Neural cell (in vitro differentiated cells): ENCODE measurements around the gene REPS2.

Source experiments
- EP300 ChIP-seq: fragments of 450-650 bp; conservative IDR thresholded peaks from 2 replicates; pipeline ENCODE4 v1.6.1; 2014; ENCODE audit warnings: antibody characterized with exemption, mild to moderate bottlenecking, moderate library complexity; ENCODE audit not compliant: poor library complexity, severe bottlenecking
- EZH2 ChIP-seq: fragments of 200-600, 300-800 bp; shearing (Covaris generic), sonication (generic); IDR thresholded peaks from 2 replicates; pipeline ENCODE4 v1.6.1; 2014; ENCODE audit warnings: antibody characterized with exemption, low read length, borderline replicate concordance, mild to moderate bottlenecking; ENCODE audit not compliant: insufficient read depth, poor library complexity, severe bottlenecking
- POLR2AphosphoS5 ChIP-seq: IDR thresholded peaks from 2 replicates; pipeline ENCODE4 v1.6.1; 2012
- RAD21 ChIP-seq: fragments of 450-650 bp; conservative IDR thresholded peaks from 2 replicates; pipeline ENCODE4 v1.6.1; 2014; ENCODE audit warnings: antibody characterized with exemption, mild to moderate bottlenecking, moderate library complexity
- SMC3 ChIP-seq: fragments of 450-650 bp; conservative IDR thresholded peaks from 2 replicates; pipeline ENCODE4 v1.6.1; 2014; ENCODE audit warnings: antibody characterized with exemption, mild to moderate bottlenecking, moderate library complexity; ENCODE audit not compliant: poor library complexity
- TAF1 ChIP-seq: IDR thresholded peaks from 2 replicates; pipeline ENCODE4 v1.6.1; 2012; ENCODE audit warnings: low read depth
- TF ChIP-seq, protein P1 (sequence below): fragments of 450-650 bp; IDR thresholded peaks from 2 replicates; pipeline ENCODE4 v1.5.1; 2014; ENCODE audit warnings: antibody characterized with exemption, mild to moderate bottlenecking, moderate library complexity; ENCODE audit not compliant: poor library complexity, severe bottlenecking
- TF ChIP-seq, protein P2 (sequence below): IDR thresholded peaks from 2 replicates; pipeline ENCODE4 v1.6.1; 2012; ENCODE audit warnings: borderline replicate concordance

DNA sequence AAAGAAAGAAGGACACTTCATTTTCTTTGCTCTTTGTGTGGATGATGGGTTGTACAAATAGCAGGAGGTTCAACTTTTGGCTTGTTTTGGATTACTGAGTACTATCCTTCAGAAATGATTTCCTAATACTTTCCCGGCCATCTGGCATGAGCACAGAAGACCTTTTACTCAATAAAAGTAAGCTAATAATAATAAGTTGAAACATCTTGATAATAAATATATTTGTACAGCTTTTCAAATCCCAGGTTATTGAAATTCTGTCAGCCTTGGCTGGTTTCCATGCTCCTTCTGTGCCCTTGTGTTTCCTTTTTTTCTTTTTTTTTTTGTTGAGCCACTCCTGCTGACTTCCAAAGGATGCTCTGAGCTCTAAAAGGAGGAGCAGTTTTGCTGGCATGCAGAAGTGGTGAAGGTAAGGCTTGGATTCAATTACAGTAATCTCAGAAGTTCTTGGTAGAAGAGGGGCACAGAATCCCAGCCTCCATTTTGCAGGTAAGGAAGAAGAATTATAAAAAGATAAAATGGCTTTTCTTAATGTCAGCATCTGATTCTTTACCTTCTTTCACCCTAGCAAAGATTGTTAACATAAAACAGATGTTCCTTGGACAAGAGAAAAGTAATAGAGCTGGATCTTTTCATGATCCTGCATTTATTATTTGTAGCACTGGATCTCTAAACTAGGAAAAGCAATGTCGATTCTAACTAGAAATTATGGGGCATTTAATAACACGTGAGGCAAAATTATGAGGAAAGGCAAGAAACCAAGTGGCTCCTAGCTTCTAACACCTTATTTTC lies 31.9 kb downstream of the REPS2 start:
- TF ChIP-seq, protein P1, sequence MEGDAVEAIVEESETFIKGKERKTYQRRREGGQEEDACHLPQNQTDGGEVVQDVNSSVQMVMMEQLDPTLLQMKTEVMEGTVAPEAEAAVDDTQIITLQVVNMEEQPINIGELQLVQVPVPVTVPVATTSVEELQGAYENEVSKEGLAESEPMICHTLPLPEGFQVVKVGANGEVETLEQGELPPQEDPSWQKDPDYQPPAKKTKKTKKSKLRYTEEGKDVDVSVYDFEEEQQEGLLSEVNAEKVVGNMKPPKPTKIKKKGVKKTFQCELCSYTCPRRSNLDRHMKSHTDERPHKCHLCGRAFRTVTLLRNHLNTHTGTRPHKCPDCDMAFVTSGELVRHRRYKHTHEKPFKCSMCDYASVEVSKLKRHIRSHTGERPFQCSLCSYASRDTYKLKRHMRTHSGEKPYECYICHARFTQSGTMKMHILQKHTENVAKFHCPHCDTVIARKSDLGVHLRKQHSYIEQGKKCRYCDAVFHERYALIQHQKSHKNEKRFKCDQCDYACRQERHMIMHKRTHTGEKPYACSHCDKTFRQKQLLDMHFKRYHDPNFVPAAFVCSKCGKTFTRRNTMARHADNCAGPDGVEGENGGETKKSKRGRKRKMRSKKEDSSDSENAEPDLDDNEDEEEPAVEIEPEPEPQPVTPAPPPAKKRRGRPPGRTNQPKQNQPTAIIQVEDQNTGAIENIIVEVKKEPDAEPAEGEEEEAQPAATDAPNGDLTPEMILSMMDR = no peak
- TF ChIP-seq EZH2 = no peak
- TF ChIP-seq RAD21 = no peak
- no peak for TF ChIP-seq TAF1
- no peak for TF ChIP-seq POLR2AphosphoS5
- no peak for TF ChIP-seq EP300
- TF ChIP-seq SMC3 = no peak
- TF ChIP-seq, protein P2, sequence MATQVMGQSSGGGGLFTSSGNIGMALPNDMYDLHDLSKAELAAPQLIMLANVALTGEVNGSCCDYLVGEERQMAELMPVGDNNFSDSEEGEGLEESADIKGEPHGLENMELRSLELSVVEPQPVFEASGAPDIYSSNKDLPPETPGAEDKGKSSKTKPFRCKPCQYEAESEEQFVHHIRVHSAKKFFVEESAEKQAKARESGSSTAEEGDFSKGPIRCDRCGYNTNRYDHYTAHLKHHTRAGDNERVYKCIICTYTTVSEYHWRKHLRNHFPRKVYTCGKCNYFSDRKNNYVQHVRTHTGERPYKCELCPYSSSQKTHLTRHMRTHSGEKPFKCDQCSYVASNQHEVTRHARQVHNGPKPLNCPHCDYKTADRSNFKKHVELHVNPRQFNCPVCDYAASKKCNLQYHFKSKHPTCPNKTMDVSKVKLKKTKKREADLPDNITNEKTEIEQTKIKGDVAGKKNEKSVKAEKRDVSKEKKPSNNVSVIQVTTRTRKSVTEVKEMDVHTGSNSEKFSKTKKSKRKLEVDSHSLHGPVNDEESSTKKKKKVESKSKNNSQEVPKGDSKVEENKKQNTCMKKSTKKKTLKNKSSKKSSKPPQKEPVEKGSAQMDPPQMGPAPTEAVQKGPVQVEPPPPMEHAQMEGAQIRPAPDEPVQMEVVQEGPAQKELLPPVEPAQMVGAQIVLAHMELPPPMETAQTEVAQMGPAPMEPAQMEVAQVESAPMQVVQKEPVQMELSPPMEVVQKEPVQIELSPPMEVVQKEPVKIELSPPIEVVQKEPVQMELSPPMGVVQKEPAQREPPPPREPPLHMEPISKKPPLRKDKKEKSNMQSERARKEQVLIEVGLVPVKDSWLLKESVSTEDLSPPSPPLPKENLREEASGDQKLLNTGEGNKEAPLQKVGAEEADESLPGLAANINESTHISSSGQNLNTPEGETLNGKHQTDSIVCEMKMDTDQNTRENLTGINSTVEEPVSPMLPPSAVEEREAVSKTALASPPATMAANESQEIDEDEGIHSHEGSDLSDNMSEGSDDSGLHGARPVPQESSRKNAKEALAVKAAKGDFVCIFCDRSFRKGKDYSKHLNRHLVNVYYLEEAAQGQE = no peak
